ENCODE measurements around the gene PRPF8.
"Not testable (repeated sequence)": the region's sequence is repeated elsewhere in the genome, so short reads cannot be mapped to it uniquely, and the experiment has no call there.

The PRPF8 gene

GRCh38 chr17:1688405-1688804 lies 3.7 kb upstream of the PRPF8 start:
- DNase-seq: not testable (repeated sequence)

GRCh38 chr17:1686086-1686485 lies 1.4 kb upstream of the PRPF8 start:
- no peak for DNase-seq

- DNase-seq: no peak
Observed at GRCh38 chr17:1683459-1683858, 1.2 kb downstream of the PRPF8 start.

- DNase-seq: no peak
Observed at GRCh38 chr17:1676401-1676800, 8.3 kb downstream of the PRPF8 start.

- no peak for DNase-seq
Observed at GRCh38 chr17:1673041-1673785, 11.5 kb downstream of the PRPF8 start.

- DNase-seq: not testable (repeated sequence)
Observed at GRCh38 chr17:1663934-1664333, 20.7 kb downstream of the PRPF8 start.

- DNase-seq: no peak
Observed at GRCh38 chr17:1661045-1661444, 23.6 kb downstream of the PRPF8 start.

GRCh38 chr17:1658100-1658499 lies 26.6 kb downstream of the PRPF8 start:
- DNase-seq: no peak

GRCh38 chr17:1653735-1654134 lies 30.9 kb downstream of the PRPF8 start:
- DNase-seq: no peak

- DNase-seq: not testable (repeated sequence)
Observed at GRCh38 chr17:1652794-1653193, 31.9 kb downstream of the PRPF8 start.

GRCh38 chr17:1651559-1651844 lies 33.2 kb downstream of the PRPF8 start:
- no peak for DNase-seq

GRCh38 chr17:1650731-1651558 lies 33.7 kb downstream of the PRPF8 start:
- no peak for DNase-seq

GRCh38 chr17:1649844-1650501 lies 34.7 kb downstream of the PRPF8 start, which contains the start of gene RILP:
TSS of gene RILP (minus strand) at chr17:1649866. CDS start at chr17:1649804, 62 bp downstream.
- DNase-seq: peak in 1 of 2 donors; percentile 44

- peak; percentile 68 to 83 for DNase-seq
Observed at GRCh38 chr17:1648963-1649843, 35.5 kb downstream of the PRPF8 start.

GRCh38 chr17:1648173-1648962 lies 36.3 kb downstream of the PRPF8 start:
- DNase-seq: peak in 1 of 2 donors; percentile 83

- no peak for DNase-seq
Observed at GRCh38 chr17:1647802-1648171, 36.9 kb downstream of the PRPF8 start.

- no peak for DNase-seq
Observed at GRCh38 chr17:1646199-1646875, 38.3 kb downstream of the PRPF8 start.

GRCh38 chr17:1645207-1646171 lies 39.2 kb downstream of the PRPF8 start, which contains the start of gene SCARF1:
TSS of gene SCARF1 (minus strand) at chr17:1645732. CDS start at chr17:1645697, 35 bp downstream.
- DNase-seq: peak in 1 of 2 donors; percentile 68

- peak in 1 of 2 donors; percentile 35 for DNase-seq
Observed at GRCh38 chr17:1644493-1645206, 40.0 kb downstream of the PRPF8 start.
